Stimulated activated CD8-positive, alpha-beta memory T cell treated with anti-CD3 and anti-CD28 coated beads, Interleukin-7, amount 100 ng/mL, for 1 hour (primary cell): Measurements from ENCODE around the gene CEP57L1.
"Not testable (repeated sequence)": the region's sequence is repeated elsewhere in the genome, so short reads cannot be mapped to it uniquely, and the experiment has no call there.

ENCODE experiments used
- DNase-seq, 2 donors: peaks; one replicate each; pipeline ENCODE4 v3.0.0-alpha.2; 2020; ENCODE audit warnings: low read depth in 2 of 2

The CEP57L1 gene

DNA sequence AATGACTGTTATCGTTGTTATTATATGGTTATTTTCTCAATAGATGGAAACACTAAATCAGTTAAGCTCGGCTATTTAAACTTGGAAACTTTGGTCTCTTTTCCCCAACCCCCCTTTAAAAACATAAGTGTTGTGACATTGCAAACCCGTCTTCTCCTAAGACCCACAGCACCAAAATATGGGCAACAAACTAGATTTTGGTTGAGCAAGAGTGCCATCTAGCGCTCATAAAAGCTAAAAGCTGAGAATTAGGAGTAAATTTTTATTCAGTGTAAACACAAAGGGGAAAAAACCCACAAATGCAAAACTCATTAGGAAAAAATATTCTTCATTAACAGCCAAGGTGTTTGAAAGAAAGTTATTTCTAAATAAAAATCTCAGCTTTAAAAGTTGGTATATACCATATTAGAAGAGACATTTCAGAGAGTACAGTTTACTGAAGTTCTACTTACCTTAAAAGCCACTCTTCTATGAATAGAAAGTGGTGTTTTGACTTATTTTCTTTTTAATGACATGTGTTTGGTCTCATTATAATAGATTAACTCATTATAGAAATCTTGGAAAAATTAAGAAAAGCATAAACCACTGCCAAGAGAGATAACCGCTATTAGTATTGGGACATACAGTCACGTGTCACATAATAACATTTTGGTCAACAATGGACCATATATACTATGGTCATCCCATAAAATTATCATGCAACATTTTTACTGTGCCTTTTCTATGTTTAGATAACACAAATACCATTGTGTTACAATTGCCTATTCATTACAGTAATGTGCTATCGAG is 21.8 kb upstream of the CEP57L1 start:
- DNase-seq, result peak in 1 of 2 donors; percentile 25

DNA sequence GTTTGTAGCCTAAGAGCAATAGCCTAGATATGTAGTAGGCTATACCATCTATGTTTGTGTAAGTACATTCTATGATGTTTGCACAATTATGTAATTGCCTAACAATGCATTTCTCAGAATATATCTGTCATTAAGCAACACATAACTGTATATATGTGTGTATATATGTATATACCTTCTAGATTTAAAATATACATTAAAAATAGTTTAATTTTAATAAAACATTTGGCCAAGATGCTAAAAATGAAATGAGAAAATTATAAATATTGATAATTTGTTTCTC is 21.2 kb upstream of the CEP57L1 start:
- no peak for DNase-seq

DNA sequence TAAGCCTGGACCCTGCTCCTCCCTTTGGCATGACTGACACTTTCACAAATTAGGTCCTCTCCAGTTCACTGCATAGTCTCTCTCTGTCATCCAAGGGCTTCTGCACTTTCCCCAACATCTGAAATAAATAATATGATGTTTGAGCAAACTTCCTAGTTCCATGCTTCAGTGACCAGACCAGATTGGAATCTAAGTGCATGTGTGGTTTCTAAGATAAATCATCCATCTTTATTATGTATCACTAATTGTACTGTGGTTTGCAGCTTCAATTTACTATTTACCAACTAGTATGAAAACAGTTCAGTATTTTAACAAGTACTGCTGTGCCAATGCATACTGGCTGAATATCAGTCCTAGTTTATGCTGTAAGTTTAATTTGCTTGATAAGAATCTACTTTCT is 19.4 kb upstream of the CEP57L1 start:
- no peak for DNase-seq

DNA sequence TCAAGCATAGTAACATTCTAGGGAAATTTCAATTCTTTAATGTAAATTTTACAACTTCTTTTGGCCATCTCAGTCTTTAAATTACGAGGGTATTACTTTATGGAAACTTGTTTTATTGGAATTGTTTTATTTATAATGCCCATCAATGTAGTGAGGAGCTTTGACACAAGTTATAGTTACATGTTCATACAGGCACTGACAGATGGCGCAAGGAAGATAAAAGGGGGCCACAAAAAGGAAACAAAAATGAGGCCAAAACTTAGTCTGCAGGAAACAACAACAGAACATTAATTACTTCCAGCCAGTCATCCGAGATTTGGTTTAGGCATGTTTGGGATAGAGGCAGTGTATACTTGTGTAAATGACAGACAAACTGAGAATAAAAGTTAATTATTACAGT is 18.9 kb upstream of the CEP57L1 start:
- no peak for DNase-seq

DNA sequence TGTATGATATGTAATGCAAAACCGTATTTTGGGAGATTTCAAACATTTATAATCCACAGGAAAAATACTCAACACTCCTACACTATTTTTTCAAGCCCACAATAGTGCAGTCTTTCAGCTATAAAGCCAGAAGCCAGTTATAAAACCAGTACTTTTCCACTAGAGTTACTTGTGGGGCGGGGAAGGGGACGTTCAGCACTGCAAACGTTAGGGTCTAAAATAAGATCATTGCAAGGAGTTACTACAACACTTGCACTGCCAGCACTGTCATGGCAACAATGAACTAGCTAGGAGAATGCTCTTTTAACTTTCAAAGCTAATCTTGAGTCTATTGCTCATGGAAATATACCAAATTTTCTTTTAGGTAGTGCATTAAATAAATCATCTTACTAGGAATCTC is 15.3 kb upstream of the CEP57L1 start:
- no peak for DNase-seq

DNA sequence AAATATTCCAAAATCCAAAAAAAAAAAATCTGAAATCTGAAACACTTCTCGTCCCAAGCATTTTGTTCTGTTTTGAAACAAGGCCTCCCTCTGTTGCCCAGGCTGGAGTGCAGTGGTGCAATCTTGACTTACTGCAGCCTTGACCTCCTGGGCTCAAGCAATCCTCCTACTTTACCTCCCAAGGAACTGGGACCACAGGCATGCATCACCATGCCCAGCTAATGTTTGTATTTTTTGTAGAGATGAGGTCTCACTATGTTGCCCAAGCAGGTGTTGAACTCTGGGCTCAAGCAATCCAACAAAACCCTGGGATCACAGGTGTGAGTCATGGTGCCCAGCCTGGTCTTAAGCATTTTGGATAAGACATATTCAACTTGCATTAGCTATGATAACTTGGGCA is 14.3 kb upstream of the CEP57L1 start:
- no peak for DNase-seq

DNA sequence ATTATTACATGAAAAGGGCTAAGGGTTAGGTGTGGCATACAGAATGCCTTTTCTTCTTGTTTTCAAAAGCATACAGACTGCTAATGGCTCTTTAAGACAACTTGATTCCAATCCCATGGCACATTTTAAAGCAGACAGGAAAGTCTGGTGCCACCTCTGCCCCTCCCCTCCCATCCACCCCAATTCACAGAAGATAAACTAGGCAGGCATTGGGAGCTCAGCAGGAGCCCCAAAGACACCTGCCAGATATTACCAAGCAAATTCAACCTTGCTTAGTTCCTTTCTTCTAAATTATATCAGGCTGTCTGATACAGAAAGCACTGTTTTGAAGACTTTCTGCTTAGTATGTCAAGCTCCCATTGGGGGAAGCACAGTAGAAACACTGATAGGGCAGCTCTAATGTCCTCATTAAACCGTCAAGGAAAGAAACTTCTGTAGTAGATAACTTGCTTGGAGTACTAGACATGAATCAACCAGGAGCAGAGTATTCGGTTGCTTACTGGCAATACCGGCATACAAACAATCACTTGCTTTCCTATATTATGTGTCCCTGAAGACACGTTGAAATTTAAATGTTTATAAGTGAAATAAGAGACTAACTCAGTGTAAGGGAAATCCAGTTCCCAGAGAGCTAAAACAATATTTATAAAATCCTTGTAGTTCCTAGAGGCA is 13.7 kb upstream of the CEP57L1 start:
- no peak for DNase-seq

DNA sequence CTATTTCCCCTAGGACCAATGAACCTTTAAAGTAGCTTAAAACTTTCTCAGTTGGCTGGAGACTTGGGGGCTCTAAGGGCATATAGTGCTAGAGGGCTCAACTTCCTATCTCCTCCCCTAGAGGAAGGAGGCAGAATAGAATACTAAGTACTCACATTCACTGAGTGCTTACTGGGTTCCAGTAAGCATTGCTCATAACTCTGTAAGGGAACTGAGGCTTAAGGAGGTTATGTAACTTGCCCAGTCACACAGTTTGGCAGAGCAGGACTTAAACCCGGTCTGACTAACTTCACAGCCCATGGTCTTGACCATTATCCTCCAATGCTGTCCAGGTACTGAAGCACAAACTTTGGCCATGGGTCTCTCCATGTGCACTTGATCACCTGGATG is 13.1 kb upstream of the CEP57L1 start:
- DNase-seq, result no peak

DNA sequence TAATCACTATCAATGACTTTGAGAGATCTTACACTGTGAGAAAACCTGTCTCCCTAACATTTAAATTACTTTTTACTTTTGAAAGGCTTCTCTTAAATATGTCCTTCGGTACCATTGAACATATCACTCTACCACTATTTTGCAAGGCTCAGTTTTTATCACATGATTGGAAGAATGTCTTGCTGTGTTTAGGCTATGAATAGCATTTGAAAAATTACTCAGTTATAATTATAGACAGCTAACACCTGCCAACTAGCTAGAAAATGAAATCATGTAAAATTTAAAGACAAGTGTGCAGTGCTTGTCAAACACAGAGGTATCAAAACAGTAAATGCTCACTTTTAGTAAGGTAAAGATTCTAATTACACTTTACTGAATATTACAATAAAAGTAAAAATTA is 11.7 kb upstream of the CEP57L1 start:
- DNase-seq, result no peak

DNA sequence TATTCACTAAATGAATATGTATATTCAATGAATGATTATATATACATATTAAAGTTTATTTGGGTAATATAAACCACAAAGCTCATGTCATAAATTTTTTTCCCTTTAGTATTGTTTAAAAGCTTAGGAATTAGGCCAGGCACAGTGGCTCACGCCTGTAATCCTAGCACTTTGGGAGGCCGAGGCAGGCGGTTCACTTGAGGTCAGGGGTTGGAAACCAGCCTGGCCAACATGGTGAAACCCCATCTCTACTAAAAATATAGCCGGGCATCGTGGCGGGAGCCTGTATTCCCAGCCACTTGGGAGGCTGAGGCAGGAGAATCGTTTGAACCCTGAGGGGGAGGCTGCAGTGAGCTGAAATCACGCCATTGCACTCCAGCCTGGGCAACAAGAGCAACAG is 11.2 kb upstream of the CEP57L1 start:
- DNase-seq, result not testable (repeated sequence)

DNA sequence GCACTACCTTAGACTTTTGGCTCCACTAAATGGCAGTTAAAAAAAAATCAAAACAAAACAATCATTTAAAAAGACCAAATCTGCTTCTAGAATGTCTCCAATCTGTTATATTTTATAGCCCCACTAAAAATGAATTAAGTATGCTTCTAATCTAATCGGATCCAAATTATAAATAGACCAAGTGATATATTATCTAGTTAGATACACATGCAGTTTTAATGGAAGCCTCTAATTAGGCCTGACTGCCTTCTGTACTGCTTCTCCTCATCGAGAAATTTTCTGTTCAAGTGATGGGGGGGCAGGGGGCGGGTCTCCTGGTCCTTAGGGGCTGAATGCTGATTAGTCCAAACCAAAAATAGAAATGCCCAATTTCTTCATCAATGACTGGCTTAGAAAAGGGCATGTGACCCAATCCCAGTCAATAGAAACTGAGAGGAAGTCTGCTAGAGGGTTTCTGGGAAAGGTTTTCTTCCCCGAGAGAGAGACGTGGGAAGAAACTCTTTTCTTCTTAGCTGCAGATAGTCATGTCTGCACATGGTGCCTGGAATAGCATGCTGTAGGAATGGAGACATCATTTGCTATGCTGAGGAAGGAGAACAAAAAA is 7.5 kb upstream of the CEP57L1 start:
- no peak for DNase-seq

DNA sequence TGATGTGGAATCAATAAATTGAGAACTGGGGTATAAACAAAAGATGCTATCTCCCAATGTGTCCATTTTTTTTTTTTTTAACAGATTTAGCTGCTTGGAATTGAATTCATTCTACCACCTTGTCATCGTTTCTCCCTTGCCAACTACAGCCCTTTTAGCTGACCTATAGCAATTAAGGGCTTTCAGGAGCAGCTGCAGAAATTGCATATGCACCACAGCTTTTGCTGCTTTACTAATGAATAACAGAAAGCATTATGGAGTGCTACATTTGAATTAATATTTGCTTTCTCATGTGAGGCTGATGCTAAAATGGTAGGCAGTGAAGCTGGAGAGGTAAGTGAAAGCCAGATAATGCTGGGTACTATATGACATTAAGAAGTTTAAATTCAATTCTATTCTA is 6.3 kb upstream of the CEP57L1 start:
- no peak for DNase-seq

DNA sequence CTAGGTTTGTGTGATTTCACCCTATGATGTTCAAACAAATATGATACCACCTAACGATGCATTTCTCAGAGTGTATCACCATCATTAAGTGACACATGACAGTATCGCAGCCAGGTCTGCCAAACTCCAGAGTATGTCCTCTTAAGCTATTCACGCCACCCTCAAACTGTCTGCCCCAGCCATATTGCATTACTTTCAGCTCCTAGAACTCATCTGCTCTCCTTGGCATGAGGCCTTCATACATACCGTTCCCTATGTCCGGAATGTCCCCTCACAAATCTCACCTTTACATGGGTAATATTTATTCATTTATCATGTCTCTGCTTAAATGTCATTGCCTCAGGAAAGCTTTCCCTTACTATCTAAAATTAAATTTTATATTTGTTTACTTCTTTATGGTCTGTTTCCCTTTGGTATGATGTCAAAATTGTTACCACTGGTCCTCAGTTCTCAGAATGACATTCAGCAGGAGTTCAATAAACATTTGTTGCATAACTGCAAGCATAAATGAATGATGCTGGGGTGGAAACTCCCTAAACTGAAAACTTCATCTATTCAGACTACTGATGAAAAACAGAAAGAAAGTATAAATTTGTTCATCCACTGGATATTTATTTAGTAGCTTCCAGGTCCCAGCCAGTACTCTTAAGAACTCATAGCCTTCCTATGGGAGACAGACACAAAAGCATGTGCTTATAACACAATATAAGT is 3.8 kb upstream of the CEP57L1 start:
- DNase-seq, result no peak

DNA sequence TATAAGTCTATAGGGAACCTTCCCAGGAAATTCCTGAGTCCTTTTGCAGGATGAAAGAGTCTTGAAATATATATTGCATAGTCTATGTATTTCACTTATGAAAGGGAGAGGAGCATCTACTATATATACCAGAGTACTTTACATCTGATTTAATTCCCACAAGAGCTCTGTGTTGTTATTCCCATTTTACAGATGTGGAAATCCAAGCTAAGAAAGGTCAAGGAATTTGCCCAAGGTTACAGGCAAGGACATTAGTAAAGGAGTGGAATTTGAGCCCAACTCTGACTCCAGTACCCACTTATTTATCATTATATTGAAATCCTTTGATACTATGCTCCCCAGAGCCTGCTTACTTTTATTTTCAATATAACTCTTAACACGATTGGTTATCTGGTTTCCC is 3.2 kb upstream of the CEP57L1 start:
- DNase-seq, result no peak

DNA sequence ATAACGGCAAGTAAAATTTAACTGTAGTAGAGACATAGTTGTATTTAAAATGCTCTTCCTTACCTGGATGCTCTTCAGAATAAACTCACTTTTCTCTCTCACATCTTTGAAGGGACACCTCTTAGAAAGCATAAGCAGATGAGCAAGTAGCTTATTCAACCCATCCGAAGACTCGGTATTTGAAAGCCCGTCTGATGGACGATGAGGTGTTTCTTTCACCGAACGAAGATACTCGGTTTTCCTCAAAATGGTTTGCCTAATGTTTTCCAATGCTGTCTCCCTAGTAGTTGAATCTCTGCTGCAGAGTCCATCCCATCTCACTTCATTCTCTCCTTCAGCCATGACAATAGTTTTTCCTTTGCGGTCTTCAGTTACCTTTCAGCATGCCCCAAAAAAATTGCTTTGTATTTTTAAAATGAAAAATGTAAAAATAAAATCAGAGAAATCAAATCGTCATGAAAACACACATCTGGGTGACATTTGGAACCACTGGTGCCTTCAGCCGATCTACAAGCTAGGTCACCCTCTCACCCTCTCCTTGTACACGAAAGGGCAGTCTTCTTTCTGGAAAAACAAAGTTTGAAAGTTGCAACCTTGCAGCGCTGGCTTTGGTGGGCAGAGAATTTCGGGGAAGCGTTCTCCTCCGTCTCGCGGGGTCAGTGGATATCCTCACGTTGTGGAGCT is 1.4 kb upstream of the CEP57L1 start:
- DNase-seq, result no peak

DNA sequence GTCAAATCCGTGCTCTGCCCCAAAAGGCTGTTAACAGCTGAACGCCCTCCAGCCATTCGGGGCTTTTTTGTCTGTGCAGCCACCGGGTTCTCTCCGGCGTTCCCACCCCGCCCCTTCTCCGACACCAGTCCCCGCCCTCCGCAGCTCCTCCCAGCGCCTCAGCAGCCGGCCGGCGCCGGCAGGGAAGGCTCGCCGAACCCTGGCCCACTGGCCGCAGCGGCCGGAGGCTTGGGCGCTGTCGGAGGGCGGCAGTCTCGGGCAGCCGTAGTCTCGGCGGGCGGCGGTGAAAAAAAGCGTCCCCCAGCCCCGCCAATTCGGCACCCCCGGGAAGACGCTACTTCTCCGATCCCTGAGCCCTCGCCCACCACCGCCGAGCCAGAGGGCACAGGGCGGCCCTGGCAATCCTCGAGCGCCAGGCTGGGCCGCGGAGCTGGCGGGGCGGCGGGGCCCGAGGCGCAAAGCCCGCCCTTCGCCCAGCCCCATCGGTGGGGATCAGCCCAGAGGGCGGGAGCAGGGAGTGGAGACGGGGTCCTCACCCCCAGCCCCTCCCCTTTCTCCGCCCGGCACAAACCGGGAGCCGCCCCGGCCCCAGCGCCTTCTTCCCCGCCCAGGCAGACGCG is 781 bp upstream of the CEP57L1 start, which contains the start of gene SESN1:
SESN1 (minus strand) TSS at position 431 of the 620 bp plus-strand sequence. CDS start 773 bp downstream, outside the sequence.
- peak; percentile 70 to 74 for DNase-seq

DNA sequence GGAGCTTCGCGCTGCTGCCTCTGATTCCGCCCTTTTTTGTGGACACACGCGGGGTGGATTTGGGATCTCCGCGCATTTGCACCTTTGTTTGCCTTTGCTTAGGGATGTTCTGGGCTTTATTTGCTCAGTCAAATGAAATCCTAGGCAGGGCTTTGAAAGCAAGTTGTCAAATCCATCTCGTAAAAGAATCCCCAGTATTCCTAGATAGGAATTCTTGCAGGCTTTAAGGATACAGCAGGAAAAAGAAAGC is 453 bp downstream of the CEP57L1 start:
- DNase-seq, result no peak

DNA sequence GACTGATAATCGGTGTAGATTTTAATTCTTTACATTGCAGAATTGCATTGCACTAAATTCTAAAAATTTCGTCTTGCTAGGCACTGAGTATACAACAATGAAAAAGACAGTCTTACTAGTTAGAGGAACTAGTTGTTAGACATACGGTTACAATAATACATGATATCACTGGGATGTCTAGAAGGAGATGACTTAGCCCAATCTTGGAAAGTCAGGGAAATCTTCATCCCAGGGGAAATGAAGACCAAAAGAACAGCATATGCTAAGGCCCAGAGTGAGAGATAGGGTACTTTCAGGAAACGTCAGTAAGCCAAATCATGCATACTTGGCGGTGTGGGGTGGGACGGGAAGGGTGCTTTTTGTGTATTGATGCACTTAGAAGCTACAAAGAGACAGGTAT is 901 bp downstream of the CEP57L1 start:
- no peak for DNase-seq

DNA sequence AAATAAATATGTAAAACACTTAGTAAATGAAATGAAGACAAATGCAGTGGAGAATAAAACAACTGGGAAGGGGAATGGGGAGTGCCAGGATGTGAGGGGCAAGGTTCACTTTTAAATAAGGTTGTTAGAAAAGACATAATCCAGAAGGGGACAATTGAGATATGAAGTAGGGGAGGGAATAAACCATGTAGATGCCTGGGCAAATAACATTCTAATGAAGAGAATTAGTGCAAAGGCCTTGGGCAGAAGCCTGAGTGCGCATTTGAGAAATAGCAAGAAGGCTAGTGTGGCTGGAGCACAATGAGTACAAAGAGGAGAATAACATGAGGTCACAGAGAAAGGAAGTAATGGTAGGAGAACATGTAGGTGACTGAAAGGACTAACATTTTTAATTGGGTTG is 2.4 kb downstream of the CEP57L1 start:
- DNase-seq, result no peak

DNA sequence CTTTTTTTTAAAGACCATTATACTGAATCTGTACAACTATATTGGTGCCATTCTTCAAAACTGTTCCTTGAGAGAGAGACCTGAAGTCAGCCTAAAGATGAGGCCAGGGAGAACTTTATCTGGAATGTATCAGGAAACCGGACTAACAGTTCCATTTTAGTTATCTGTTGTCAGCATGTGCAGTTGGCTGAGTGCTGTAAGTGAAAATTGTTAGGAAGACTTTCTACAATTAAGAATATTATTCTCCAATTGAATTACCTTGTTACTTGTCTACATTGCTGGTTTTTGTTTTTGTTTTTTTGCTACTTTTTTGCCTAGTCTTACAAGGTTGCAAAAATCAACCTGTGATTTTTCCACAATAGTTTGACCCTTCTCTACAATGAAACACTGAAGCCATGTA is 7.5 kb downstream of the CEP57L1 start:
- no peak for DNase-seq

DNA sequence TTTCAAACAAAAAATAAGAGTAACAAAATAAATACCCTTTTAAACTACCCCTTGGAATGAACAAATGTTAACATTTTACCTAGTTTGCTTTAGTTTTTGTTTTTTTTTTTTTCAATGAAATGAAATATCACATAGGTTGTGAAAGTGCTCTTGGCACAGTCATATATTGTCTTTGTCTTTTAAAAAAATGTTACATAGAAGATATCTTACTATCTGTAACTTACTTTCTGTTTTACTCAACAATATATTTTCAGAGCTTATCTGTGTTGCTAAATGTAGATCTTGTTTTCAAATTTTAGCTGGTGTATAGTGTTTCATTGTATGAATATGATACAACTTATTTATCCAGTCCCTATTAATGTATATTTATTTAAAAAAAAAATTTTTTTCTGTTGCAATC is 8.6 kb downstream of the CEP57L1 start:
- DNase-seq, result no peak

DNA sequence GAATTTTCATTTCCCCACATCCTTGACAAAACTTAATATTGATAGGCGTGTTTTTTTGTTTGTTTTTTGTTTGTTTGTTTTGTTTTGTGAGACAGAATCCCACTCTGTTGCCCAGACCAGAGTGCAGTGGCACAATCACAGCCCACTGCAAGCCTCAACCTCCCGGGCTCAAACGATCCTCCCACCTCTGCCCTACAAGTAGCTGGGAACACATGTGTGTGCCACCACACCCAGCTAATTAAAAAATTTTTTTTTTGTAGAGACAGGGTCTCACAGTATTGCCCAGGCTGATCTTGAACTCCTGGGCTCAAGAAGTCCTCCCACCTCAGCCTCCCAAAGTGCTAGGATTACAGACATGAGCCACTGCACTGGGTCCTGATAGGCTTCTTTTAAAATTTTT is 9.2 kb downstream of the CEP57L1 start:
- DNase-seq, result no peak
